Measurements from ENCODE around the gene ZNF611. TPM values are rescaled to one million over a fixed set of nuclear protein-coding genes. Genes with fewer than 3 reads are reported as not detected.
"Not testable (repeated sequence)": the region's sequence is repeated elsewhere in the genome, so short reads cannot be mapped to it uniquely, and the experiment has no call there.

ZNF611 gene
- total and polyA plus RNA-seq, 4 experiments from 2014 or later: 23.6 to 53.7 (median 45.4) TPM

DNA sequence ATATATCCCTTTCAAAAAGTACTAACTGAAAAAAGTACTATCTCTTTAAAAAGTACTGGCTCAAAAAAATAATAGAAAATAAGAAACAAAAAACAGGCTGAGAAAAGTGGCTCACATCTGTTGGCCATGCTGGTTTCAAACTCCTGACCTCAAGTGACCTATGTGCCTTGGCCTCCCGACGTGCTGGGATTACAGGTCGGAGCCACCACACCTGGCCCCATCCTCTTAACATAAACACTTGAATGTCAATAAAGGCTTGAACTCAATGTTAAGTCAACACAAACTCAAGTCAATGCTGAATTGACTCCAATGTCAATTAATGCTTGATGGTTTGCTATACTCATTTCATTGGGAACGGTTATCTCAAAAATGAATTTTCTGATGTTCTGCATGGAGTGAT lies 30.9 kb downstream of the ZNF611 start:
- Mint-ChIP-seq H3K9me3 (peaks cover 3 to 90% (median 79%) of the 10 kb centered on the region in 8 donors), H3K27me3 (no peaks in the 10 kb centered on the region), H3K4me3 (no peak overlapping the region), H3K36me3 (peaks cover 47 to 49% of the 10 kb centered on the region in 2 donors), H3K27ac (no peak overlapping the region), H3K4me1 (no peaks in the 10 kb centered on the region)
- H3K9me3 ChIP-seq (ENCODE audit: control insufficient read depth in 1 of 2, low read length in 2 of 2): peaks cover 0 to 44% of the 10 kb centered on the region in 2 donors
- H3K4me1 ChIP-seq (ENCODE audit: insufficient read depth, low read length): no peaks in the 10 kb centered on the region
- no peak overlapping the region for H3K27ac ChIP-seq (ENCODE audit: low read depth, low read length)
- ChIA-PET POLR2A (ENCODE audit: partially characterized antibody) (no interaction called here), CTCF (ENCODE audit: partially characterized antibody) (interaction anchor here (0.7 kb wide), 1 partner anchor 1148 kb away, joined by 3 read pairs; no protein-coding TSS in a partner anchor)
- DNase-seq: no peak
- H3K4me3 ChIP-seq (ENCODE audit: low read length in 2 of 2): no peak overlapping the region
- peaks cover 18% of the 10 kb centered on the region for H3K36me3 ChIP-seq (ENCODE audit: insufficient read depth, low read length)
- intact Hi-C loops (cut with micrococcal nuclease): no loop called here
- no peaks in the 10 kb centered on the region for H3K27me3 ChIP-seq (ENCODE audit: insufficient read depth, low read length)

DNA sequence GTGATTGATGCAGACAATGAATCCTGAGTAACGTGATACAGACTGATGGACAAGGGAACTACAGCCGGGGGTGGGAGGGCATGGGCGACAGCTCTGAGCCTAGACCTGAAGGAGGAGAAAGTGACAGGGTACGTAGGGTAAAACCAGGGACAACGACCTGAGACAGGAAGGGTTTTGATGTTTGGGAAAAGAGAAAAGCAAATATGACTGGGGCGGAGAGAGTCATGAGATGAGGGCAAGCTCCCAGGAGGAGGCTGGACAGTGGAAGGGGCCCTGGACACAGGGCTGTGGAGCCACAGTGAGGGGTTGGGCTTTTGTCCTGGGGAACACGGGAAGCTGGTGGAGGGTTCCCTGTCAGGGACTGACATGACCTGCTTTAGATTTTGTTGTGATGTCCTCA lies 34.2 kb downstream of the ZNF611 start:
- peak overlapping the region in 1 of 7 donors; percentile 24 for H3K27ac Mint-ChIP-seq
- DNase-seq: no peak
- CTCF ChIA-PET (ENCODE audit: partially characterized antibody): no interaction called here
- Histone ChIP-seq H3K27ac (ENCODE audit: low read depth, low read length) (no peak overlapping the region), H3K9me3 (ENCODE audit: control insufficient read depth in 1 of 2, low read length in 2 of 2) (peaks cover 0 to 26% of the 10 kb centered on the region in 2 donors), H3K4me3 (ENCODE audit: low read length in 2 of 2) (no peak overlapping the region), H3K36me3 (ENCODE audit: insufficient read depth, low read length) (peaks cover 2% of the 10 kb centered on the region), H3K27me3 (ENCODE audit: insufficient read depth, low read length) (no peaks in the 10 kb centered on the region), H3K4me1 (ENCODE audit: insufficient read depth, low read length) (no peaks in the 10 kb centered on the region)
- H3K4me1 Mint-ChIP-seq: no peaks in the 10 kb centered on the region
- H3K9me3 Mint-ChIP-seq: peaks cover 0 to 75% (median 64%) of the 10 kb centered on the region in 8 donors
- H3K4me3 Mint-ChIP-seq: no peak overlapping the region
- peaks cover 18 to 22% of the 10 kb centered on the region in 2 donors for H3K36me3 Mint-ChIP-seq
- POLR2A ChIA-PET (ENCODE audit: partially characterized antibody): no interaction called here
- intact Hi-C loops (cut with micrococcal nuclease): no loop called here
- no peaks in the 10 kb centered on the region for H3K27me3 Mint-ChIP-seq

GRCh38 chr19:52699555-52699954 lies 35.3 kb downstream of the ZNF611 start:
- H3K36me3 ChIP-seq (ENCODE audit: insufficient read depth, low read length); H3K27me3 Mint-ChIP-seq; H3K27ac Mint-ChIP-seq; CTCF ChIA-PET (ENCODE audit: partially characterized antibody); DNase-seq; POLR2A ChIA-PET (ENCODE audit: partially characterized antibody); intact Hi-C loops (cut with micrococcal nuclease); H3K4me1 ChIP-seq (ENCODE audit: insufficient read depth, low read length); H3K4me3 ChIP-seq (ENCODE audit: low read length in 2 of 2); H3K4me3 Mint-ChIP-seq; H3K27me3 ChIP-seq (ENCODE audit: insufficient read depth, low read length); H3K4me1 Mint-ChIP-seq; H3K27ac ChIP-seq (ENCODE audit: low read depth, low read length): not testable (repeated sequence)
- Mint-ChIP-seq H3K9me3 (peaks cover 0 to 67% (median 53%) of the 10 kb centered on the region in 8 donors), H3K36me3 (peaks cover 7 to 11% of the 10 kb centered on the region in 2 donors)
- peaks cover 0 to 14% of the 10 kb centered on the region in 2 donors for H3K9me3 ChIP-seq (ENCODE audit: control insufficient read depth in 1 of 2, low read length in 2 of 2)

- Histone ChIP-seq H3K4me1 (ENCODE audit: insufficient read depth, low read length) (peaks cover 4% of the 10 kb centered on the region), H3K4me3 (ENCODE audit: low read length in 2 of 2) (no peak overlapping the region), H3K27me3 (ENCODE audit: insufficient read depth, low read length) (no peaks in the 10 kb centered on the region), H3K27ac (ENCODE audit: low read depth, low read length) (no peak overlapping the region), H3K36me3 (ENCODE audit: insufficient read depth, low read length) (no peaks in the 10 kb centered on the region), H3K9me3 (ENCODE audit: control insufficient read depth in 1 of 2, low read length in 2 of 2) (no peaks in the 10 kb centered on the region)
- peaks cover 4% of the 10 kb centered on the region in 2 donors for H3K36me3 Mint-ChIP-seq
- ChIA-PET POLR2A (ENCODE audit: partially characterized antibody) (no interaction called here), CTCF (ENCODE audit: partially characterized antibody) (no interaction called here)
- H3K9me3 Mint-ChIP-seq: peaks cover 0 to 35% (median 23%) of the 10 kb centered on the region in 8 donors
- intact Hi-C loops (cut with micrococcal nuclease): no loop called here
- no peak overlapping the region for H3K4me3 Mint-ChIP-seq
- no peaks in the 10 kb centered on the region for H3K27me3 Mint-ChIP-seq
- peaks cover 0 to 5% (median under 1%) of the 10 kb centered on the region in 4 donors for H3K4me1 Mint-ChIP-seq
- no peak for DNase-seq
- no peak overlapping the region for H3K27ac Mint-ChIP-seq
Observed at GRCh38 chr19:52695996-52696395, 38.8 kb downstream of the ZNF611 start.

GRCh38 chr19:52694921-52695320 lies 39.9 kb downstream of the ZNF611 start:
- H3K36me3 Mint-ChIP-seq: peaks cover 0 to 4% of the 10 kb centered on the region in 2 donors
- H3K27me3 Mint-ChIP-seq: no peaks in the 10 kb centered on the region
- ChIA-PET POLR2A (ENCODE audit: partially characterized antibody) (no interaction called here), CTCF (ENCODE audit: partially characterized antibody) (no interaction called here)
- no peak overlapping the region for H3K27ac Mint-ChIP-seq
- Histone ChIP-seq H3K27me3 (ENCODE audit: insufficient read depth, low read length) (no peaks in the 10 kb centered on the region), H3K4me1 (ENCODE audit: insufficient read depth, low read length) (peaks cover 7% of the 10 kb centered on the region), H3K27ac (ENCODE audit: low read depth, low read length) (no peak overlapping the region), H3K36me3 (ENCODE audit: insufficient read depth, low read length) (no peaks in the 10 kb centered on the region), H3K4me3 (ENCODE audit: low read length in 2 of 2) (no peak overlapping the region), H3K9me3 (ENCODE audit: control insufficient read depth in 1 of 2, low read length in 2 of 2) (no peaks in the 10 kb centered on the region)
- H3K9me3 Mint-ChIP-seq: peaks cover 0 to 28% (median 16%) of the 10 kb centered on the region in 8 donors
- DNase-seq: no peak
- no peak overlapping the region for H3K4me3 Mint-ChIP-seq
- intact Hi-C loops (cut with micrococcal nuclease): no loop called here
- peaks cover 5 to 15% (median 8%) of the 10 kb centered on the region in 4 donors for H3K4me1 Mint-ChIP-seq

GRCh38 chr19:52694281-52694680 lies 40.6 kb downstream of the ZNF611 start:
- CTCF ChIA-PET (ENCODE audit: partially characterized antibody); H3K27me3 Mint-ChIP-seq; H3K27me3 ChIP-seq (ENCODE audit: insufficient read depth, low read length); DNase-seq; POLR2A ChIA-PET (ENCODE audit: partially characterized antibody); H3K36me3 ChIP-seq (ENCODE audit: insufficient read depth, low read length); H3K27ac Mint-ChIP-seq; H3K4me3 Mint-ChIP-seq; H3K36me3 Mint-ChIP-seq; H3K9me3 ChIP-seq (ENCODE audit: control insufficient read depth in 1 of 2, low read length in 2 of 2); intact Hi-C loops (cut with micrococcal nuclease); H3K27ac ChIP-seq (ENCODE audit: low read depth, low read length); H3K4me3 ChIP-seq (ENCODE audit: low read length in 2 of 2): not testable (repeated sequence)
- Mint-ChIP-seq H3K4me1 (peaks cover 9 to 21% (median 14%) of the 10 kb centered on the region in 4 donors), H3K9me3 (peaks cover 0 to 26% (median 12%) of the 10 kb centered on the region in 8 donors)
- peaks cover 11% of the 10 kb centered on the region for H3K4me1 ChIP-seq (ENCODE audit: insufficient read depth, low read length)

DNA sequence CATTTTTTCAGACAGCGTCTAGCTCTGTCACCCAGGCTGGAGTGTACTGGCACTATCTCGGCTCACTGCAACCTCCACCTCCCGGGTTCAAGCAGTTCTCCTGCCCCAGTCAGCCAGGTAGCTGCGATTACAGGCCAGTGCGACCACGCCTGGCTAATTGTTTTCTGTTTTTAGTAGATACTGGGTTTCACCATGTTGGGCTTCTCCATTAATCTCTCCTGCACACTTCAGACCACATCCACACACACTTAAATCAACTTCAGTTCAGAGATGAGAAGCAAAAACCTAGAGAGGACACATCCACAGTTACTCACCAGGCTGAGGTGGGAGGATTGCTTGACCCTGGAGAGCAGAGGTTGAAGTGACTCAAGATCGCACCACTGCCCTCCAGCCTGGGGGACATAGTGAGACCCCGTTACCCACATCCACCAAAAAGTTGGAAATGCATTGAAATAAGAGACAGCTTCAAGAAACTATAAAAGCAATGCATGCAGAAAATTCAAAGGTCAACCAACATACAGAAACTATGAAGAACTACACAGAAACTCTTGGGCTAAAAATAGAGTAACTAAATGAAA lies 42.3 kb downstream of the ZNF611 start:
- no peak for DNase-seq
- Histone ChIP-seq H3K4me3 (ENCODE audit: low read length in 2 of 2) (no peak overlapping the region), H3K9me3 (ENCODE audit: control insufficient read depth in 1 of 2, low read length in 2 of 2) (no peaks in the 10 kb centered on the region), H3K27ac (ENCODE audit: low read depth, low read length) (no peak overlapping the region), H3K27me3 (ENCODE audit: insufficient read depth, low read length) (no peaks in the 10 kb centered on the region), H3K36me3 (ENCODE audit: insufficient read depth, low read length) (no peaks in the 10 kb centered on the region), H3K4me1 (ENCODE audit: insufficient read depth, low read length) (peaks cover 23% of the 10 kb centered on the region)
- Mint-ChIP-seq H3K27ac (peak overlapping the region in 2 of 7 donors; percentile 42 to 45), H3K27me3 (no peaks in the 10 kb centered on the region), H3K4me3 (peak overlapping the region in 3 of 8 donors; percentile 6 to 54 (median 10)), H3K4me1 (peaks cover 18 to 35% (median 24%) of the 10 kb centered on the region in 4 donors), H3K9me3 (peaks cover 0 to 11% (median 1%) of the 10 kb centered on the region in 8 donors), H3K36me3 (peaks cover 4 to 6% of the 10 kb centered on the region in 2 donors)
- POLR2A ChIA-PET (ENCODE audit: partially characterized antibody): no interaction called here
- CTCF ChIA-PET (ENCODE audit: partially characterized antibody): no interaction called here
- intact Hi-C loops (cut with micrococcal nuclease): no loop called here

All from CD4-positive, alpha-beta memory T cell (primary cell).